HepG2 (cell line): ENCODE results near the gene SPARC. TPM values are rescaled to one million over a fixed set of nuclear protein-coding genes. Genes with fewer than 3 reads are reported as not detected.

Source experiments
- AGO1 ChIP-seq: fragments of 200-400 bp; formaldehyde crosslinking; IDR thresholded peaks from 2 replicates; pipeline ENCODE4 v1.6.1; 2017; ENCODE audit warnings: mild to moderate bottlenecking, low read depth, low read length, moderate library complexity; ENCODE audit not compliant: poor library complexity, severe bottlenecking
- ATF7 ChIP-seq, 2 experiments: fragments of 450-650 bp in 1 of 2; sonication (generic) in 1 of 2; formaldehyde crosslinking in 1 of 2; IDR thresholded peaks; 2 replicates each; pipeline versions ENCODE4 v1.4.0 to v1.6.1; 2016 to 2020; ENCODE audit warnings: antibody characterized with exemption in 1 of 2, mild to moderate bottlenecking in 1 of 2, missing genetic modification reagents in 1 of 2
- CBFB ChIP-seq: sonication (generic); formaldehyde crosslinking; IDR thresholded peaks from 2 replicates; pipeline ENCODE4 v1.4.0; 2020; ENCODE audit warnings: missing genetic modification reagents
- EP300 ChIP-seq, 3 experiments: sonication (generic) in 1 of 3; formaldehyde crosslinking in 1 of 3; IDR thresholded peaks; 2 replicates each; pipeline versions ENCODE4 v1.5.1 to v1.6.1; 2011 to 2020; ENCODE audit warnings: low read depth in 2 of 3, low read length in 2 of 3, borderline replicate concordance in 1 of 3, improper control_type of control experiment in 1 of 3, mild to moderate bottlenecking in 1 of 3, missing genetic modification reagents in 1 of 3, moderate library complexity in 1 of 3
- GATAD2A ChIP-seq: IDR thresholded peaks from 2 replicates; pipeline ENCODE4 v1.6.1; 2016
- JUN ChIP-seq: sonication (generic); formaldehyde crosslinking; IDR thresholded peaks from 2 replicates; pipeline ENCODE4 v1.4.0; 2020; ENCODE audit warnings: mild to moderate bottlenecking, missing genetic modification reagents
- JUND ChIP-seq: sonication (generic); formaldehyde crosslinking; IDR thresholded peaks from 2 replicates; pipeline ENCODE4 v1.8.0; 2022; ENCODE audit warnings: mild to moderate bottlenecking, missing genetic modification reagents
- NBN ChIP-seq: fragments of 450-650 bp; conservative IDR thresholded peaks from 2 replicates; pipeline ENCODE4 v1.6.1; 2017
- NRL ChIP-seq: sonication (generic); formaldehyde crosslinking; IDR thresholded peaks from 2 replicates; pipeline ENCODE4 v1.5.0; 2020; ENCODE audit warnings: missing genetic modification reagents, mild to moderate bottlenecking, moderate library complexity, borderline replicate concordance
- PHB2 ChIP-seq: fragments of 450-650 bp; IDR thresholded peaks from 2 replicates; pipeline ENCODE4 v1.6.1; 2018; ENCODE audit not compliant: partially characterized antibody
- PLRG1 ChIP-seq: fragments of 450-650 bp; conservative IDR thresholded peaks from 2 replicates; pipeline ENCODE4 v1.6.1; 2016
- SALL2 ChIP-seq: sonication (generic); formaldehyde crosslinking; IDR thresholded peaks from 2 replicates; pipeline ENCODE4 v1.8.1; 2023; ENCODE audit warnings: mild to moderate bottlenecking, missing genetic modification reagents, inconsistent platforms
- SIX4 ChIP-seq: sonication (generic); formaldehyde crosslinking; IDR thresholded peaks from 2 replicates; pipeline ENCODE4 v1.4.0; 2020; ENCODE audit warnings: missing genetic modification reagents
- SOX13 ChIP-seq, 3 experiments: fragments of 450-650 bp in 1 of 3; sonication (generic) in 1 of 3; formaldehyde crosslinking in 1 of 3; IDR thresholded peaks in 2 of 3; conservative IDR thresholded peaks in 1 of 3; 2 replicates each; pipeline versions ENCODE4 v1.5.0 to v1.6.1; 2016 to 2020; ENCODE audit warnings: antibody characterized with exemption in 1 of 3, mild to moderate bottlenecking in 1 of 3, missing compliant biosample characterization in 1 of 3, missing genetic modification reagents in 1 of 3, moderate library complexity in 1 of 3
- SOX5 ChIP-seq: IDR thresholded peaks from 2 replicates; pipeline ENCODE4 v1.6.1; 2016; ENCODE audit warnings: borderline replicate concordance
- TBX3 ChIP-seq: fragments of 450-650 bp; IDR thresholded peaks from 2 replicates; pipeline ENCODE4 v1.6.1; 2017; ENCODE audit warnings: antibody characterized with exemption, mild to moderate bottlenecking, inconsistent platforms, borderline replicate concordance
- ZBTB20 ChIP-seq: sonication (generic); formaldehyde crosslinking; IDR thresholded peaks from 2 replicates; pipeline ENCODE4 v1.8.1; 2023; ENCODE audit warnings: missing genetic modification reagents, low read depth, mild to moderate bottlenecking, borderline replicate concordance
- ZBTB21 ChIP-seq: sonication (generic); formaldehyde crosslinking; IDR thresholded peaks from 2 replicates; pipeline ENCODE4 v1.4.0; 2020; ENCODE audit warnings: missing genetic modification reagents
- ZEB1 ChIP-seq: IDR thresholded peaks from 2 replicates; pipeline ENCODE4 v1.6.1; 2012; ENCODE audit warnings: mild to moderate bottlenecking, low read depth, inconsistent platforms; ENCODE audit not compliant: insufficient replicate concordance
- ZNF343 ChIP-seq: sonication (generic); formaldehyde crosslinking; IDR thresholded peaks from 2 replicates; pipeline ENCODE4 v1.4.0; 2020; ENCODE audit warnings: mild to moderate bottlenecking, missing genetic modification reagents
- ZNF557 ChIP-seq: sonication (generic); formaldehyde crosslinking; IDR thresholded peaks from 2 replicates; pipeline ENCODE4 v1.4.0; 2020; ENCODE audit warnings: missing genetic modification reagents
- ZNF614 ChIP-seq: IDR thresholded peaks from 2 replicates; pipeline ENCODE4 v1.6.1; 2018; ENCODE audit warnings: missing biosample characterization, missing genetic modification reagents, inconsistent platforms, borderline replicate concordance
- ZNF678 ChIP-seq: sonication (generic); formaldehyde crosslinking; IDR thresholded peaks from 2 replicates; pipeline ENCODE4 v1.4.0; 2020; ENCODE audit warnings: mild to moderate bottlenecking, missing genetic modification reagents
- ZNF792 ChIP-seq: IDR thresholded peaks from 2 replicates; pipeline ENCODE4 v1.6.1; 2016
- polyA plus RNA-seq, 8 experiments: library from polyadenylated mRNA; depleted of rRNA in 3 of 8; stranded (reverse) in 7 of 8; unstranded in 1 of 8; fragments of >200 nt; fragmentation: Illumina TruSeq in 4 of 8; extraction: Trizol in 4 of 8; gene quantifications; 2 replicates each; pipeline versions ENCODE4 v1.2.1 to v1.2.3, GENCODE V29; 2011 to 2016; ENCODE audit warnings: low read depth in 4 of 8, missing spikeins in 1 of 8, mixed read lengths in 1 of 8; ENCODE audit not compliant: insufficient read depth in 1 of 8
- total RNA-seq, 5 experiments: library from RNA; depleted of rRNA; stranded (reverse); fragments of >200 nt; fragmentation: Illumina TruSeq; extraction: Trizol; gene quantifications; 2 replicates each; pipeline ENCODE4 v1.2.3, GENCODE V29; 2016; ENCODE audit warnings: low read depth in 1 of 5
- TF ChIP-seq, protein P1 (sequence below): sonication (generic); formaldehyde crosslinking; IDR thresholded peaks from 2 replicates; pipeline ENCODE4 v1.5.0; 2020; ENCODE audit warnings: mild to moderate bottlenecking, missing genetic modification reagents
- TF ChIP-seq, protein P2 (sequence below): IDR thresholded peaks from 2 replicates; pipeline ENCODE4 v1.4.0; 2020; ENCODE audit warnings: mild to moderate bottlenecking, missing genetic modification reagents

Gene SPARC
- total and polyA plus RNA-seq, 2 of the 13 experiments (the other 11 are each of a cell fraction or from before 2014, with no cell fraction given), result 76.7 to 192 TPM

DNA sequence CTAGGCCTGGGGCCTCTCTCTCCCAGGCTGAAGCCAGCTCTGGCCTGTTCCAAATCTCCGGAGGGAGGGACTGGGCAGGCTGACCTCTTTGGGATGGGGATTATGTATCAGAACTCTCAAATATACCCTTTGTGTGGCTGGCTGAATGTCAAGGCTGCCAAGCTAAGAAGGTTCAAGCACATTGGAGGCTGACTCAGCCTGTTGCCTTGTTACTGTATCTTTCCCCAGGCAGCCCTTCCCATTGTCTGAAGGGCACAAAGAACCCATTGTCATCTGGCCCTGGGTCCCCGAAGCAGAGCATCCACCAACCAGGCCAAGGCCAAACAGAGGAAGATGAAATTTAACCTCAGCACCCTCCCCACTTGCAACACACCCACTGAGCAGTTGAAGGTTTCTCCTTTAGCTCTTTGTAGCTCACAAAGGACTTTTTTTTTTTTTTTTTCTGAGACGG lies 7.3 kb upstream of the SPARC start (continued):
- peak; percentile 22 to 39; a peak in 3 of 4 replicates for TF ChIP-seq EP300 (IDR thresholded peaks at IDR 0.05; ENCODE audit: low read depth in 2 of 2, low read length in 2 of 2)
- no peak for TF ChIP-seq EP300 (CRISPR knock-in tag; IDR thresholded peaks at IDR 0.05; ENCODE audit: borderline replicate concordance)
- TF ChIP-seq ZNF343 (CRISPR knock-in tag), result no peak
- TF ChIP-seq ZBTB20 (CRISPR knock-in tag), result no peak
- TF ChIP-seq CBFB (CRISPR knock-in tag), result 0 out of 2 replicates have a peak, but pooled peaks have one; percentile 63
- TF ChIP-seq ZBTB21 (CRISPR knock-in tag), result no peak
- TF ChIP-seq SOX13 (IDR thresholded peaks at IDR 0.05), result peak; percentile 96
- peak in 1 of 2 experiments; percentile 100; a peak in 2 of 4 replicates for TF ChIP-seq SOX13 (CRISPR knock-in tag; conservative IDR thresholded peaks at IDR 0.05 in 1 of 2, IDR thresholded peaks at IDR 0.05 in 1 of 2)
- no peak for TF ChIP-seq JUN (CRISPR knock-in tag)
- no peak for TF ChIP-seq ZNF557 (CRISPR knock-in tag)
- 0 out of 2 replicates have a peak, but pooled peaks have one; percentile 17 for TF ChIP-seq SIX4 (CRISPR knock-in tag)
- no peak for TF ChIP-seq ZEB1
- TF ChIP-seq PHB2, result no peak
- TF ChIP-seq GATAD2A (CRISPR knock-in tag), result peak; percentile 66
- no peak for TF ChIP-seq SALL2 (CRISPR knock-in tag)
- TF ChIP-seq SOX5 (CRISPR knock-in tag), result peak; percentile 99
- no peak for TF ChIP-seq ATF7 (IDR thresholded peaks at IDR 0.05)
- TF ChIP-seq ATF7 (CRISPR knock-in tag; IDR thresholded peaks at IDR 0.05), result no peak
- no peak for TF ChIP-seq NRL (CRISPR knock-in tag)
- no peak for TF ChIP-seq NBN
- no peak for TF ChIP-seq JUND
- TF ChIP-seq PLRG1, result no peak
- no peak for TF ChIP-seq ZNF678 (CRISPR knock-in tag)
- TF ChIP-seq, protein P1, sequence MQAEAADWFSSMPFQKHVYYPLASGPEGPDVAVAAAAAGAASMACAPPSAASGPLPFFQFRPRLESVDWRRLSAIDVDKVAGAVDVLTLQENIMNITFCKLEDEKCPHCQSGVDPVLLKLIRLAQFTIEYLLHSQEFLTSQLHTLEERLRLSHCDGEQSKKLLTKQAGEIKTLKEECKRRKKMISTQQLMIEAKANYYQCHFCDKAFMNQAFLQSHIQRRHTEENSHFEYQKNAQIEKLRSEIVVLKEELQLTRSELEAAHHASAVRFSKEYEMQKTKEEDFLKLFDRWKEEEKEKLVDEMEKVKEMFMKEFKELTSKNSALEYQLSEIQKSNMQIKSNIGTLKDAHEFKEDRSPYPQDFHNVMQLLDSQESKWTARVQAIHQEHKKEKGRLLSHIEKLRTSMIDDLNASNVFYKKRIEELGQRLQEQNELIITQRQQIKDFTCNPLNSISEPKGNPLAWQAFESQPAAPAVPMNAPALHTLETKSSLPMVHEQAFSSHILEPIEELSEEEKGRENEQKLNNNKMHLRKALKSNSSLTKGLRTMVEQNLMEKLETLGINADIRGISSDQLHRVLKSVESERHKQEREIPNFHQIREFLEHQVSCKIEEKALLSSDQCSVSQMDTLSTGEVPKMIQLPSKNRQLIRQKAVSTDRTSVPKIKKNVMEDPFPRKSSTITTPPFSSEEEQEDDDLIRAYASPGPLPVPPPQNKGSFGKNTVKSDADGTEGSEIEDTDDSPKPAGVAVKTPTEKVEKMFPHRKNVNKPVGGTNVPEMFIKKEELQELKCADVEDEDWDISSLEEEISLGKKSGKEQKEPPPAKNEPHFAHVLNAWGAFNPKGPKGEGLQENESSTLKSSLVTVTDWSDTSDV, result no peak
- no peak for TF ChIP-seq TBX3
- TF ChIP-seq ZNF792 (CRISPR knock-in tag), result peak; percentile 31; the same call in 1 of the 2 replicates
- TF ChIP-seq AGO1, result no peak
- TF ChIP-seq, protein P2, sequence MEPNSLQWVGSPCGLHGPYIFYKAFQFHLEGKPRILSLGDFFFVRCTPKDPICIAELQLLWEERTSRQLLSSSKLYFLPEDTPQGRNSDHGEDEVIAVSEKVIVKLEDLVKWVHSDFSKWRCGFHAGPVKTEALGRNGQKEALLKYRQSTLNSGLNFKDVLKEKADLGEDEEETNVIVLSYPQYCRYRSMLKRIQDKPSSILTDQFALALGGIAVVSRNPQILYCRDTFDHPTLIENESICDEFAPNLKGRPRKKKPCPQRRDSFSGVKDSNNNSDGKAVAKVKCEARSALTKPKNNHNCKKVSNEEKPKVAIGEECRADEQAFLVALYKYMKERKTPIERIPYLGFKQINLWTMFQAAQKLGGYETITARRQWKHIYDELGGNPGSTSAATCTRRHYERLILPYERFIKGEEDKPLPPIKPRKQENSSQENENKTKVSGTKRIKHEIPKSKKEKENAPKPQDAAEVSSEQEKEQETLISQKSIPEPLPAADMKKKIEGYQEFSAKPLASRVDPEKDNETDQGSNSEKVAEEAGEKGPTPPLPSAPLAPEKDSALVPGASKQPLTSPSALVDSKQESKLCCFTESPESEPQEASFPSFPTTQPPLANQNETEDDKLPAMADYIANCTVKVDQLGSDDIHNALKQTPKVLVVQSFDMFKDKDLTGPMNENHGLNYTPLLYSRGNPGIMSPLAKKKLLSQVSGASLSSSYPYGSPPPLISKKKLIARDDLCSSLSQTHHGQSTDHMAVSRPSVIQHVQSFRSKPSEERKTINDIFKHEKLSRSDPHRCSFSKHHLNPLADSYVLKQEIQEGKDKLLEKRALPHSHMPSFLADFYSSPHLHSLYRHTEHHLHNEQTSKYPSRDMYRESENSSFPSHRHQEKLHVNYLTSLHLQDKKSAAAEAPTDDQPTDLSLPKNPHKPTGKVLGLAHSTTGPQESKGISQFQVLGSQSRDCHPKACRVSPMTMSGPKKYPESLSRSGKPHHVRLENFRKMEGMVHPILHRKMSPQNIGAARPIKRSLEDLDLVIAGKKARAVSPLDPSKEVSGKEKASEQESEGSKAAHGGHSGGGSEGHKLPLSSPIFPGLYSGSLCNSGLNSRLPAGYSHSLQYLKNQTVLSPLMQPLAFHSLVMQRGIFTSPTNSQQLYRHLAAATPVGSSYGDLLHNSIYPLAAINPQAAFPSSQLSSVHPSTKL (CRISPR knock-in tag), result peak; percentile 91
- no peak for TF ChIP-seq ZNF614 (CRISPR knock-in tag)
